Pancreas (tissue), 10 donors: ENCODE data around the gene PADI3. TPM values are rescaled to one million over a fixed set of nuclear protein-coding genes. Genes with fewer than 3 reads are reported as not detected.

Experiments used
- ATAC-seq, 4 donors: fragments of 200-7000 bp; cut with Tn5 transposase; one replicate each; pipeline versions ENCODE4 v1.8.0 to v1.9.1; 2020; ENCODE audit warnings: mild to moderate bottlenecking in 4 of 4, moderate library complexity in 4 of 4
- DNase-seq, 6 donors: peaks; one replicate each; pipeline ENCODE4 v3.0.0-alpha.2; 2020
- FAIRE-seq: peaks from 2 replicates; lab custom pipeline; 2012; peaks lifted over from hg19 to GRCh38; lab: Jason Lieb, UNC
- H3K27ac ChIP-seq, 4 donors: fragments of 200-600 bp; sonication (generic); 1 replicate in 3 of 4; 2 replicates in 1 of 4; pipeline versions ENCODE4 v1.5.0 to v1.8.0; 2020
- H3K27me3 ChIP-seq, 4 donors: fragments of 200-600 bp; one replicate each; pipeline ENCODE4 v1.8.0; 2021
- H3K36me3 ChIP-seq, 3 donors: fragments of 200-600 bp; sonication (generic) in 1 of 3; one replicate each; pipeline versions ENCODE4 v1.5.0 to v1.8.0; 2020 to 2021
- H3K4me1 ChIP-seq, 3 donors: fragments of 200-600 bp; one replicate each; pipeline ENCODE4 v1.8.0; 2021
- H3K4me3 ChIP-seq, 4 donors: fragments of 200-600 bp; sonication (generic) in 2 of 4; one replicate each; pipeline versions ENCODE4 v1.5.0 to v1.8.0; 2020 to 2021
- H3K9me3 ChIP-seq, 4 donors: fragments of 200-600 bp; one replicate each; pipeline ENCODE4 v1.8.0; 2021
- CTCF ChIP-seq, 4 donors: fragments of 200-600 bp; sonication (generic) in 3 of 4; IDR thresholded peaks; one replicate each; pipeline versions ENCODE4 v1.5.0 to v1.8.0; 2021; ENCODE audit warnings: antibody characterized with exemption in 4 of 4
- WGBS, 2 donors: extraction: QIAGEN DNeasy Blood & Tissue Kit; methylation state at CpG; one replicate each; pipeline ENCODE4 v1.1.7; 2013; 5-methylcytosine and 5-hydroxymethylcytosine counted together
- intact Hi-C, 3 donors: fragments of 100-400 bp; cut with DNase I; formaldehyde crosslinking; loops; one replicate each; pipeline versions ENCODE4 v1.11.1 to v1.14.2; 2022
- polyA plus RNA-seq, 2 donors: library from polyadenylated mRNA; stranded (reverse); fragments of 200-250 nt; gene quantifications; one replicate each; pipeline ENCODE4 v1.2.3, GENCODE V29; 2013
- total RNA-seq, 6 donors: library from RNA; stranded (reverse); fragmentation: NEBNext Ultra II Directional in 4 of 6; extraction: Animal tissue kit (Norgen Biotek cat#: 25700) in 4 of 6; gene quantifications; one replicate each; pipeline versions ENCODE4 v1.2.1 to v1.2.4, GENCODE V29; 2021 to 2023
- donor health status: healthy with polysubstance abuse.
- donor health status: DM: no; HTN: no; CAD: no; lungs with moderate emphysema.
- donor health status: DM: no; HTN: no; CAD: no.
- donor health status: control.
- donor health status: control.
- donor health status: Bipolar disorder and iron deficiency.
- donor health status: DM: yes; HTN: yes; CAD: no.
- donor health status: DM: no; HTN: no; CAD: no.
- donor health status: DM: no; HTN: no; CAD: no.
- donor health status: DM: yes; HTN: yes; CAD: no.

The PADI3 gene
- total and polyA plus RNA-seq, 8 donors: not detected

- WGBS, 2 donors: 33 to 35% methylated on average over 6 of the region's 6 CpGs
- FAIRE-seq (no peak), ATAC-seq (peak in 2 of 4 donors; percentile 27 to 50), DNase-seq (no peak)
- no peak overlapping the region for H3K27ac ChIP-seq
- H3K27me3 ChIP-seq: no peaks in the 10 kb centered on the region
- TF ChIP-seq CTCF (IDR thresholded peaks at IDR 0.05): no peak
- no peaks in the 10 kb centered on the region for H3K9me3 ChIP-seq
- no peak overlapping the region for H3K4me3 ChIP-seq
- no peaks in the 10 kb centered on the region for H3K4me1 ChIP-seq
- intact Hi-C loops: no loop called here
- H3K36me3 ChIP-seq: no peaks in the 10 kb centered on the region
These were observed 55.4 kb downstream of the PADI3 start for GRCh38 chr1:17304151-17304825.

GRCh38 chr1:17304826-17305175 lies 55.9 kb downstream of the PADI3 start:
- TF ChIP-seq CTCF (IDR thresholded peaks at IDR 0.05): no peak
- no peak overlapping the region for H3K27ac ChIP-seq
- H3K27me3 ChIP-seq: no peaks in the 10 kb centered on the region
- H3K36me3 ChIP-seq: no peaks in the 10 kb centered on the region
- H3K4me1 ChIP-seq: no peaks in the 10 kb centered on the region
- no peak for FAIRE-seq
- 55% methylated on average over 6 of the region's 6 CpGs for WGBS, 2 donors
- no peak for ATAC-seq
- H3K4me3 ChIP-seq: no peak overlapping the region
- H3K9me3 ChIP-seq: no peaks in the 10 kb centered on the region
- no peak for DNase-seq
- intact Hi-C loops: no loop called here

GRCh38 chr1:17305576-17306095 lies 56.7 kb downstream of the PADI3 start:
- no peak overlapping the region for H3K4me3 ChIP-seq
- no peak for FAIRE-seq

GRCh38 chr1:17306407-17306806 lies 57.5 kb downstream of the PADI3 start:
- intact Hi-C loops: no loop called here
- ATAC-seq: no peak

More at GRCh38 chr1:17305576-17306095, 56.7 kb downstream of the PADI3 start:
- TF ChIP-seq CTCF (IDR thresholded peaks at IDR 0.05): no peak
- ATAC-seq: no peak
- intact Hi-C loops: no loop called here
- Histone ChIP-seq H3K9me3 (no peaks in the 10 kb centered on the region), H3K27ac (no peak overlapping the region), H3K36me3 (no peaks in the 10 kb centered on the region), H3K27me3 (no peaks in the 10 kb centered on the region), H3K4me1 (no peaks in the 10 kb centered on the region)
- DNase-seq: no peak
- WGBS, 2 donors: 70 to 73% methylated on average over 13 to 14 of the region's 14 CpGs

More at GRCh38 chr1:17306407-17306806, 57.5 kb downstream of the PADI3 start:
- FAIRE-seq: no peak
- no peaks in the 10 kb centered on the region for H3K9me3 ChIP-seq
- WGBS, 2 donors: 68 to 72% methylated on average over 6 of the region's 6 CpGs
- no peak for DNase-seq
- H3K4me1 ChIP-seq: no peaks in the 10 kb centered on the region
- no peak overlapping the region for H3K4me3 ChIP-seq
- no peaks in the 10 kb centered on the region for H3K27me3 ChIP-seq
- H3K27ac ChIP-seq: no peak overlapping the region
- H3K36me3 ChIP-seq: no peaks in the 10 kb centered on the region
- TF ChIP-seq CTCF (IDR thresholded peaks at IDR 0.05): no peak
